Testis (tissue), 3 donors: ENCODE measurements around the gene SIAH1. TPM values are rescaled to one million over a fixed set of nuclear protein-coding genes. Genes with fewer than 3 reads are reported as not detected.

Experiments used
- DNase-seq: peaks from one replicate; pipeline ENCODE4 v3.0.0-alpha.2; 2019
- H3K27ac ChIP-seq, 2 donors: fragments of 200-600 bp; sonication (generic); one replicate each; pipeline ENCODE4 v1.5.1; 2019
- H3K27me3 ChIP-seq: fragments of 200-600 bp; sonication (generic); one replicate; pipeline ENCODE4 v1.5.1; 2019
- H3K36me3 ChIP-seq: fragments of 200-600 bp; sonication (generic); one replicate; pipeline ENCODE4 v1.5.1; 2017; ENCODE audit warnings: low read depth; ENCODE audit errors: missing control alignments
- H3K4me1 ChIP-seq: fragments of 200-600 bp; sonication (generic); one replicate; pipeline ENCODE4 v1.5.1; 2019
- H3K4me3 ChIP-seq, 2 donors: fragments of 200-600 bp; sonication (generic); one replicate each; pipeline ENCODE4 v1.5.1; 2017 to 2019
- H3K9me3 ChIP-seq: fragments of 200-600 bp; sonication (generic); one replicate; pipeline ENCODE4 v1.5.1; 2017
- CTCF ChIP-seq, 3 experiments: fragments of 450-650 bp in 2 of 3; fragments of 200-600 bp in 1 of 3; sonication (generic) in 1 of 3; IDR thresholded peaks; one replicate each; pipeline ENCODE4 v1.5.1; 2016 to 2019; ENCODE audit warnings: antibody characterized with exemption in 3 of 3, mild to moderate bottlenecking in 2 of 3, moderate library complexity in 1 of 3
- POLR2A ChIP-seq: fragments of 450-650 bp; IDR thresholded peaks from one replicate; pipeline ENCODE4 v1.6.1; 2017; ENCODE audit warnings: antibody characterized with exemption, mild to moderate bottlenecking, moderate library complexity
- WGBS, 2 donors: methylation state at CpG; one replicate each; pipeline ENCODE4 v1.1.5; 2018; 5-methylcytosine and 5-hydroxymethylcytosine counted together
- intact Hi-C: fragments of 100-400 bp; cut with DNase I; formaldehyde crosslinking; loops from one replicate; pipeline ENCODE4 v1.15.1; 2023; ENCODE audit warnings: low total_unique reads
- polyA plus RNA-seq: library from polyadenylated mRNA; stranded (reverse); fragments of 350-450 nt; fragmentation: Illumina TruSeq; extraction: RNeasy Lipid Tissue Mini Kit (QIAGEN cat#74804); gene quantifications from one replicate; pipeline ENCODE4 v1.2.3, GENCODE V29; 2014; ENCODE audit warnings: low read depth, low replicate concordance; ENCODE audit not compliant: insufficient read depth
- total RNA-seq, 2 donors: library from RNA; depleted of rRNA; stranded (reverse); fragments of >200 nt; gene quantifications; one replicate each; pipeline ENCODE4 v1.2.3, GENCODE V29; 2016

Gene SIAH1
- total and polyA plus RNA-seq, 3 donors from 2014 or later = 48.2 to 60.3 (median 53.7) TPM

GRCh38 chr16:48432136-48432535, 46.9 kb upstream of the SIAH1 start:
- Histone ChIP-seq H3K9me3 (no peaks in the 10 kb centered on the region), H3K27me3 (no peaks in the 10 kb centered on the region), H3K27ac (no peak overlapping the region), H3K4me3 (no peak overlapping the region), H3K4me1 (peaks cover 4% of the 10 kb centered on the region), H3K36me3 (no peaks in the 10 kb centered on the region)
- TF ChIP-seq POLR2A (no peak), CTCF (IDR thresholded peaks at IDR 0.05) (no peak)
- WGBS, 2 donors = 49 to 62% methylated on average over 2 of the region's 2 CpGs
- intact Hi-C loops = no loop called here
- no peak for DNase-seq

- H3K36me3 ChIP-seq = no peaks in the 10 kb centered on the region
- no peak overlapping the region for H3K4me3 ChIP-seq
- no peak overlapping the region for H3K27ac ChIP-seq
- H3K27me3 ChIP-seq = no peaks in the 10 kb centered on the region
- H3K4me1 ChIP-seq = peaks cover 3% of the 10 kb centered on the region
- WGBS, 2 donors = 91 to 96% methylated on average over 3 of the region's 3 CpGs
- no peak for TF ChIP-seq CTCF (IDR thresholded peaks at IDR 0.05)
- TF ChIP-seq POLR2A = no peak
- no peaks in the 10 kb centered on the region for H3K9me3 ChIP-seq
- DNase-seq = no peak
- intact Hi-C loops = no loop called here
Measured at GRCh38 chr16:48430890-48431289, 45.7 kb upstream of the SIAH1 start.

- Histone ChIP-seq H3K4me3 (no peak overlapping the region), H3K27ac (no peak overlapping the region), H3K27me3 (no peaks in the 10 kb centered on the region), H3K36me3 (no peaks in the 10 kb centered on the region), H3K9me3 (no peaks in the 10 kb centered on the region), H3K4me1 (no peaks in the 10 kb centered on the region)
- TF ChIP-seq CTCF (IDR thresholded peaks at IDR 0.05) (no peak), POLR2A (no peak)
- 62 to 66% methylated on average over 2 of the region's 2 CpGs for WGBS, 2 donors
- intact Hi-C loops = no loop called here
- no peak for DNase-seq
Measured at GRCh38 chr16:48426244-48427141, 41.3 kb upstream of the SIAH1 start.

- H3K27ac ChIP-seq = no peak overlapping the region
- no peaks in the 10 kb centered on the region for H3K9me3 ChIP-seq
- intact Hi-C loops = no loop called here
- no peak overlapping the region for H3K4me3 ChIP-seq
- TF ChIP-seq POLR2A (no peak), CTCF (IDR thresholded peaks at IDR 0.05) (no peak)
- H3K36me3 ChIP-seq = no peaks in the 10 kb centered on the region
- H3K27me3 ChIP-seq = no peaks in the 10 kb centered on the region
- WGBS, 2 donors = 72 to 84% methylated on average over 2 of the region's 2 CpGs
- no peaks in the 10 kb centered on the region for H3K4me1 ChIP-seq
- no peak for DNase-seq
Measured at GRCh38 chr16:48422537-48422936, 37.3 kb upstream of the SIAH1 start.

GRCh38 chr16:48421741-48422140, 36.5 kb upstream of the SIAH1 start:
- no peak for DNase-seq
- Histone ChIP-seq H3K4me3 (no peak overlapping the region), H3K4me1 (no peaks in the 10 kb centered on the region), H3K27me3 (no peaks in the 10 kb centered on the region), H3K27ac (no peak overlapping the region), H3K36me3 (no peaks in the 10 kb centered on the region), H3K9me3 (no peaks in the 10 kb centered on the region)
- TF ChIP-seq POLR2A (no peak), CTCF (IDR thresholded peaks at IDR 0.05) (no peak)
- intact Hi-C loops = no loop called here
- 62 to 74% methylated on average over 3 of the region's 3 CpGs for WGBS, 2 donors
